ENCODE measurements around the gene PTHLH. TPM values are rescaled to one million over a fixed set of nuclear protein-coding genes. Genes with fewer than 3 reads are reported as not detected.

PTHLH gene
- total RNA-seq: 0.81 and 1.1 TPM in 2 replicates

GRCh38 chr12:27972721-27973120, at the start of gene PTHLH:
Gene PTHLH, minus strand, starts transcription at chr12:27972733. Its CDS starts 3,239 bp downstream, at chr12:27969494.
- no peak within 1 kb of the TSS for H3K4me3 ChIP-seq (ENCODE audit: low read depth, low read length)
- TF ChIP-seq CTCF (conservative IDR thresholded peaks at IDR 0.05; ENCODE audit: low read depth, low read length): no peak
- no peak for DNase-seq (ENCODE audit: low read depth)

- no peak overlapping the region for H3K4me3 ChIP-seq (ENCODE audit: low read depth, low read length)
- no peak for TF ChIP-seq CTCF (conservative IDR thresholded peaks at IDR 0.05; ENCODE audit: low read depth, low read length)
- DNase-seq (ENCODE audit: low read depth): no peak
These were observed 49.2 kb upstream of the PTHLH start for GRCh38 chr12:28021704-28022103.

- H3K4me3 ChIP-seq (ENCODE audit: low read depth, low read length): no peak overlapping the region
- no peak for TF ChIP-seq CTCF (conservative IDR thresholded peaks at IDR 0.05; ENCODE audit: low read depth, low read length)
- no peak for DNase-seq (ENCODE audit: low read depth)
These were observed 45.3 kb upstream of the PTHLH start for GRCh38 chr12:28017873-28018255.

- no peak overlapping the region for H3K4me3 ChIP-seq (ENCODE audit: low read depth, low read length)
- no peak for DNase-seq (ENCODE audit: low read depth)
- TF ChIP-seq CTCF (conservative IDR thresholded peaks at IDR 0.05; ENCODE audit: low read depth, low read length): no peak
These were observed 44.8 kb upstream of the PTHLH start for GRCh38 chr12:28017126-28017872.

- DNase-seq (ENCODE audit: low read depth): no peak
- no peak for TF ChIP-seq CTCF (conservative IDR thresholded peaks at IDR 0.05; ENCODE audit: low read depth, low read length)
- no peak overlapping the region for H3K4me3 ChIP-seq (ENCODE audit: low read depth, low read length)
These were observed 42.6 kb upstream of the PTHLH start for GRCh38 chr12:28015165-28015564.

GRCh38 chr12:28014196-28014595, 41.7 kb upstream of the PTHLH start:
- H3K4me3 ChIP-seq (ENCODE audit: low read depth, low read length): no peak overlapping the region
- TF ChIP-seq CTCF (conservative IDR thresholded peaks at IDR 0.05; ENCODE audit: low read depth, low read length): no peak
- DNase-seq (ENCODE audit: low read depth): no peak

GRCh38 chr12:28012333-28012918, 39.9 kb upstream of the PTHLH start:
- no peak for TF ChIP-seq CTCF (conservative IDR thresholded peaks at IDR 0.05; ENCODE audit: low read depth, low read length)
- no peak overlapping the region for H3K4me3 ChIP-seq (ENCODE audit: low read depth, low read length)
- no peak for DNase-seq (ENCODE audit: low read depth)

All from epithelial cell of proximal tubule (primary cell).